Measurements from ENCODE around the gene MICALL1. TPM values are rescaled to one million over a fixed set of nuclear protein-coding genes. Genes with fewer than 3 reads are reported as not detected.

MICALL1 gene, protein sequence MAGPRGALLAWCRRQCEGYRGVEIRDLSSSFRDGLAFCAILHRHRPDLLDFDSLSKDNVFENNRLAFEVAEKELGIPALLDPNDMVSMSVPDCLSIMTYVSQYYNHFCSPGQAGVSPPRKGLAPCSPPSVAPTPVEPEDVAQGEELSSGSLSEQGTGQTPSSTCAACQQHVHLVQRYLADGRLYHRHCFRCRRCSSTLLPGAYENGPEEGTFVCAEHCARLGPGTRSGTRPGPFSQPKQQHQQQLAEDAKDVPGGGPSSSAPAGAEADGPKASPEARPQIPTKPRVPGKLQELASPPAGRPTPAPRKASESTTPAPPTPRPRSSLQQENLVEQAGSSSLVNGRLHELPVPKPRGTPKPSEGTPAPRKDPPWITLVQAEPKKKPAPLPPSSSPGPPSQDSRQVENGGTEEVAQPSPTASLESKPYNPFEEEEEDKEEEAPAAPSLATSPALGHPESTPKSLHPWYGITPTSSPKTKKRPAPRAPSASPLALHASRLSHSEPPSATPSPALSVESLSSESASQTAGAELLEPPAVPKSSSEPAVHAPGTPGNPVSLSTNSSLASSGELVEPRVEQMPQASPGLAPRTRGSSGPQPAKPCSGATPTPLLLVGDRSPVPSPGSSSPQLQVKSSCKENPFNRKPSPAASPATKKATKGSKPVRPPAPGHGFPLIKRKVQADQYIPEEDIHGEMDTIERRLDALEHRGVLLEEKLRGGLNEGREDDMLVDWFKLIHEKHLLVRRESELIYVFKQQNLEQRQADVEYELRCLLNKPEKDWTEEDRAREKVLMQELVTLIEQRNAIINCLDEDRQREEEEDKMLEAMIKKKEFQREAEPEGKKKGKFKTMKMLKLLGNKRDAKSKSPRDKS
- 17.5 to 23.4 TPM (median 20.7 TPM) in 5 replicates for total RNA-seq (2022; extraction: Qiagen RNA extraction)

DNA sequence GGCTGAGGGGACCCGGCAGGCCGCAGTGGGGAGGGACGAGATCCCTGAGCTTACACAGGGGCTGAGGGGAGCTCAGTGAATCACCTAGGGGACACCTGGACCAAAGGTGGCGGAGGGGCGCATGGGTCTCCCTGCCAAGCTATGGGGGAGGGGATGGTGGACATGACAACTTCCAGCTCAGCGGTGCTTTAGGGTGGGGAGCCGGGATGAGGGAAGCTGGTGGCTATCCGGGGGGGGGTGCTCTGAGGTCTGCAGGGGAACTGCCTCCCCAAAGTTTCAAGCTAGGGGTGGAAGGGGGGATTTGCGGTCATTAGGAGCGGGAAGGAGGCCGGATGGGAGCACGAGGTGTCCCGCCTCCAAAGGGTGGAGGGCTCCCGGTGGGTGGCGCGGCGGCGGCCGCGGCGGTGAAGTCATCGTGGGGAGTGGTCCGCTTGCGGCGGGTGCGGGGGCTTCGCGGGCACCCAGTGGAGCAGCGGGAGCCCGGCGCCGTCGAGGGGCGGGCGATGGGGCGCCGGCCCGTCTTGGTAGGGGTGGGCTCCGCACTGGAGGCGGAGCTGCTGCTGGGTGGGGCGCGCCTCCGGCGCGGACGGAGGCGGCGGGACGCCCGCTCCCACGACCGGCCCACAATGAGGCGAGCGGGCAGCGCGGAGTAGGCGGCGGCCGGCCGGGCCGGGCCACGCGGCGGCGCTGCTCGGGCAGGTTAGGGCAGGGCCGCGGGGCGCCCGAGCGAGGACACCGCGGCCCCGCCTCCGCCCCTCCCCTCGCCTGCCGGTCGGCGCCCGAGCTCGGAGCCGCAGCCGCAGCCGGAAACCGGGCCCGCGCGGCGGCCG lies at the start of gene MICALL1:
Gene MICALL1, plus strand, starts transcription at position 764 of the 830 bp plus-strand sequence. CDS start 126 bp downstream, outside the sequence.

DNA sequence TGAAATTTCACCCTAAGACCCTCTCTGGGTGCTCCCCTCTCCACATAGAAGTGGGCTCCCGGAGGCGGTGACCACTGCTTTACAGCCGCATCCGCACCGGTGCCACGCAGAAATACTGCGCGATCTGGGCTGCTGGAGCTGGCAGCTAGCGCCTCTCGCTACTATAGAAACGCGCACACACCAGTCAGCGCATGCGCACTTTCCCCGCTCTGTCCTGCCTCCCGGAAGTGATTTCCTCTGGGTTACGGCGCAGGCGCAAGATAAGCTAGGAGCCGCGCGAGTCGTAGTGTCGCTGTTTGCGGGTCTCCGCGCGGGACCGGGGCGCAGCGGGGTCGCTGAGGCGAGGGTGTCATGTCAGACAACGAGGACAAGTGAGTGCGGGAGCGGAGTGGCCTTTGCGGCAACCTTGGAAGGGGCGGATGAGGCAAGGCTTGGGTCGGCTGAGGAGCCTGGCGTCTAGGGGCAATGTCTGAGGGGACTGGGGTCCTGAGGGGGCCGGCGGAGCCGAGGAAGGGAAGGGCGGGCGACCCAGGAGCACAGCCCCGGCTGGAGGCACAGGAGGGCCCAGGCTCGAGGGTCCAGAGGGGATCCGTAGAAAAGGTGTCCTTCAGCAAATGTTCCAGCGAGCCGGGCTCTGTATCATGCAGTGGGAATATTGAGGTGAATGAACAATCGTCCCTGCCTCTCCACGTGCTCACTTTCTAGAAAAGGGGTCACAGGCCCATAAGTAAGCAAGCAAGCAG lies 47.5 kb downstream of the MICALL1 start, which contains the start of the genes C22orf23 and POLR2F:
Gene C22orf23, minus strand, starts transcription at position 165 of the 743 bp plus-strand sequence. CDS start 452 bp downstream, outside the sequence.
Gene POLR2F, plus strand, starts transcription at position 263 of the 743 bp plus-strand sequence. Its CDS starts 89 bp downstream, at position 352.

DNA sequence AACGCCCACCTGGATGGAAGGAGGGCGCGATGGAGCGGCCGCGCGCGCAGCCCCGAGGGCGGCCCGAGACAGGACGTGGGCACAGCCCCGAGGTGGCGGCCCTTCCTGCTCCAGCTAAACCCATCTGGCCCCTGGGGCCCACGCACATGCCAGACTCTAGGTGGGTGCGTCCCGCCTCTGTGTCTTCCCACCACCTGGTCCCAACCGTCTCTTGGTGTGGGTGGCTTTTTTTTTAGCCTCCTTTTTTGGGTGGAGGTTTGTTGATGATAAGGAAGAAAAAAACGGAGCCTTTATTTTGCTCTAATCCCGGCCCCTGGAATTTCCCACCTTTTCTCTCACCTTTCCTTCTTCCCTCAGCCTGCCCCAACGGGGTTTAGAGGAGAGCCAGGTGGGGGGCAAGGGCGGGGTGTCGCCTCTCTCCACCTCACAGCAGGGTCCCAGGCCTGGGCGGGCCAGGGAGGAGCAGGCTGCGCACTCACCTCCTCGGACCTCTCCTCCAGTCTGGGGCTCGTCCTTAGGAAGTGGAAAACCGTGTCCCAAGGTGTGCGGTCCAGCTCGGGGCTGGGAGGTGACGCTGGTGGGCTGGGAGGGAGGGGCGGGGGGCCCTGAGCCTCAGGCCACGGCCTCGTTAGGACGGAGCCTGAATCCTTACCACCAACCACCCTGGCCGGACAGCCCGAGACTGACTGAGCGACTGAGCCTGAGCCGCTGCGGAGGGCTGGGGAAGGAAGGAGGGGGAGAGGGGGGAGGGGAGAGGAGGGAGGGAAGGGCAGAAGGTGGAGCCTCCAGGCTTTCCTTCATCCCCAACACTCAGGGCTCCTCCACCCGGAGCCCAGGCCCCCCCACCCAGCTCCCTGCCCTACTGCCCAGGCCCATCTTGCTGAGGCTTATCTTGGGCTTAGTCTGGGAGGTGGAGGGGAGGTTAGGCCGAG lies 78.0 kb downstream of the MICALL1 start, which contains the start of gene SOX10:
Gene SOX10, minus strand, starts transcription at position 696 of the 932 bp plus-strand sequence. CDS start 771 bp downstream, outside the sequence.

Other genes starting within 250 kb of the MICALL1 start
- 12.2 to 15.2 TPM (median 13.6 TPM) in 5 replicates for gene PDXP, start 247.6 kb upstream of the MICALL1 start, total RNA-seq (2022; extraction: Qiagen RNA extraction)
- gene LGALS1, start 230.7 kb upstream of the MICALL1 start, total RNA-seq (2022; extraction: Qiagen RNA extraction) = 991 to 1,387 TPM (median 1,073 TPM) in 5 replicates
- gene NOL12, start 220.0 kb upstream of the MICALL1 start, total RNA-seq (2022; extraction: Qiagen RNA extraction) = 23.8 to 33.6 TPM (median 25.7 TPM) in 5 replicates
- 24.9 to 36.3 TPM (median 32.0 TPM) in 5 replicates for gene TRIOBP, start 209.2 kb upstream of the MICALL1 start, total RNA-seq (2022; extraction: Qiagen RNA extraction)
- 2.6 to 4.2 TPM (median 3.4 TPM) in 5 replicates for gene GCAT, start 98.4 kb upstream of the MICALL1 start, total RNA-seq (2022; extraction: Qiagen RNA extraction)
- not detected in 5 replicates for gene GALR3, start 82.9 kb upstream of the MICALL1 start, total RNA-seq (2022; extraction: Qiagen RNA extraction)
- 16.5 to 23.6 TPM (median 22.0 TPM) in 5 replicates for gene ANKRD54, start 62.0 kb upstream of the MICALL1 start, total RNA-seq (2022; extraction: Qiagen RNA extraction)
- gene EIF3L, start 56.9 kb upstream of the MICALL1 start, total RNA-seq (2022; extraction: Qiagen RNA extraction) = 260 to 305 TPM (median 269 TPM) in 5 replicates
- 0.14 to 0.41 TPM (median 0.20 TPM) in 4 of 5 replicates, not detected in the other for gene C22orf23, start 47.3 kb downstream of the MICALL1 start, total RNA-seq (2022; extraction: Qiagen RNA extraction)
- 116 to 133 TPM (median 121 TPM) in 5 replicates for gene POLR2F, start 47.4 kb downstream of the MICALL1 start, total RNA-seq (2022; extraction: Qiagen RNA extraction)
- 0.04 TPM in 1 of 5 replicates, not detected in the others for gene SOX10, start 78.3 kb downstream of the MICALL1 start, total RNA-seq (2022; extraction: Qiagen RNA extraction)
- 11.0 to 14.4 TPM (median 12.7 TPM) in 5 replicates for gene PICK1, start 151.1 kb downstream of the MICALL1 start, total RNA-seq (2022; extraction: Qiagen RNA extraction)
- gene SLC16A8, start 177.9 kb downstream of the MICALL1 start, total RNA-seq (2022; extraction: Qiagen RNA extraction) = not detected in 5 replicates
- gene BAIAP2L2, start 204.4 kb downstream of the MICALL1 start, total RNA-seq (2022; extraction: Qiagen RNA extraction) = 4.9 to 8.7 TPM (median 7.9 TPM) in 5 replicates

Data from A549 treated with dexamethasone at 1 μM for 4 hours (cell line).